Muscle layer of colon (tissue), 2 donors: Measurements from ENCODE around the gene ZKSCAN2.

ENCODE experiments used
- H3K27ac ChIP-seq: one replicate; pipeline ENCODE4 v1.7.0; 2013; ENCODE audit warnings: low read depth, mild to moderate bottlenecking, low read length, moderate library complexity
- H3K27me3 ChIP-seq, 2 donors: one replicate each; pipeline ENCODE4 v1.7.0; 2013; ENCODE audit warnings: low read length in 2 of 2, mild to moderate bottlenecking in 2 of 2; ENCODE audit not compliant: insufficient read depth in 2 of 2, control insufficient read depth in 1 of 2
- H3K36me3 ChIP-seq: one replicate; pipeline ENCODE4 v1.7.0; 2013; ENCODE audit warnings: mild to moderate bottlenecking, low read length; ENCODE audit not compliant: insufficient read depth
- H3K4me1 ChIP-seq: one replicate; pipeline ENCODE4 v1.7.0; 2013; ENCODE audit warnings: mild to moderate bottlenecking, low read length; ENCODE audit not compliant: insufficient read depth
- H3K4me3 ChIP-seq, 2 donors: one replicate each; pipeline ENCODE4 v1.7.0; 2013; ENCODE audit warnings: low read length in 2 of 2, low read depth in 1 of 2, mild to moderate bottlenecking in 1 of 2, moderate library complexity in 1 of 2
- H3K9ac ChIP-seq: one replicate; pipeline ENCODE4 v1.7.0; 2013; ENCODE audit warnings: low read length
- H3K9me3 ChIP-seq: one replicate; pipeline ENCODE4 v1.7.0; 2013; ENCODE audit warnings: mild to moderate bottlenecking, low read length
- donor health status: abdominal sarcoma.
- donor health status: Adenocarcinoma of cecum.

ZKSCAN2 gene

GRCh38 chr16:25264597-25264996 is 7.0 kb upstream of the ZKSCAN2 start:
- Histone ChIP-seq H3K27me3 (no peaks in the 10 kb centered on the region), H3K9me3 (no peaks in the 10 kb centered on the region), H3K4me1 (no peaks in the 10 kb centered on the region), H3K36me3 (no peaks in the 10 kb centered on the region), H3K4me3 (no peak overlapping the region), H3K9ac (no peak overlapping the region), H3K27ac (no peak overlapping the region)

GRCh38 chr16:25260416-25260815 is 2.8 kb upstream of the ZKSCAN2 start:
- no peak overlapping the region for H3K27ac ChIP-seq
- peaks cover 18% of the 10 kb centered on the region for H3K4me1 ChIP-seq

GRCh38 chr16:25258861-25259179 is 1.2 kb upstream of the ZKSCAN2 start:
- no peak overlapping the region for H3K27ac ChIP-seq
- peaks cover 21% of the 10 kb centered on the region for H3K4me1 ChIP-seq
- peak overlapping the region; percentile 39 to 60 for H3K4me3 ChIP-seq
- H3K9ac ChIP-seq: peak overlapping the region; percentile 4
- peaks cover 8% of the 10 kb centered on the region for H3K36me3 ChIP-seq
- no peaks in the 10 kb centered on the region for H3K9me3 ChIP-seq
- no peaks in the 10 kb centered on the region for H3K27me3 ChIP-seq

More at GRCh38 chr16:25260416-25260815, 2.8 kb upstream of the ZKSCAN2 start:
- Histone ChIP-seq H3K27me3 (no peaks in the 10 kb centered on the region), H3K4me3 (no peak overlapping the region), H3K9me3 (no peaks in the 10 kb centered on the region), H3K9ac (no peak overlapping the region), H3K36me3 (no peaks in the 10 kb centered on the region)

- Histone ChIP-seq H3K9ac (peak overlapping the region; percentile 4), H3K4me3 (peak overlapping the region; percentile 39 to 60), H3K36me3 (peaks cover 13% of the 10 kb centered on the region), H3K27ac (peak overlapping the region; percentile 79), H3K9me3 (no peaks in the 10 kb centered on the region), H3K4me1 (peaks cover 21% of the 10 kb centered on the region), H3K27me3 (no peaks in the 10 kb centered on the region)
These were observed 563 bp upstream of the ZKSCAN2 start for GRCh38 chr16:25257956-25258860.

GRCh38 chr16:25256695-25257469 is 763 bp downstream of the ZKSCAN2 start:
- peaks cover 27% of the 10 kb centered on the region for H3K36me3 ChIP-seq
- peaks cover 21% of the 10 kb centered on the region for H3K4me1 ChIP-seq
- peak overlapping the region; percentile 39 to 84 for H3K4me3 ChIP-seq
- H3K27ac ChIP-seq: peak overlapping the region; percentile 95
- H3K27me3 ChIP-seq: no peaks in the 10 kb centered on the region
- no peaks in the 10 kb centered on the region for H3K9me3 ChIP-seq
- H3K9ac ChIP-seq: peak overlapping the region; percentile 41

- H3K9ac ChIP-seq: no peak overlapping the region
- H3K9me3 ChIP-seq: no peaks in the 10 kb centered on the region
- H3K27me3 ChIP-seq: no peaks in the 10 kb centered on the region
- no peak overlapping the region for H3K4me3 ChIP-seq
- H3K27ac ChIP-seq: no peak overlapping the region
- H3K36me3 ChIP-seq: peaks cover 36% of the 10 kb centered on the region
- H3K4me1 ChIP-seq: peaks cover 12% of the 10 kb centered on the region
These were observed 4.3 kb downstream of the ZKSCAN2 start for GRCh38 chr16:25253322-25253721.

GRCh38 chr16:25250467-25250866 is 7.2 kb downstream of the ZKSCAN2 start:
- no peak overlapping the region for H3K9ac ChIP-seq
- H3K36me3 ChIP-seq: peaks cover 55% of the 10 kb centered on the region
- H3K27ac ChIP-seq: no peak overlapping the region
- H3K4me1 ChIP-seq: peaks cover 3% of the 10 kb centered on the region
- H3K4me3 ChIP-seq: no peak overlapping the region
- H3K27me3 ChIP-seq: no peaks in the 10 kb centered on the region
- no peaks in the 10 kb centered on the region for H3K9me3 ChIP-seq

GRCh38 chr16:25235991-25236390 is 21.7 kb downstream of the ZKSCAN2 start:
- Histone ChIP-seq H3K9me3 (no peaks in the 10 kb centered on the region), H3K27ac (no peak overlapping the region), H3K27me3 (no peaks in the 10 kb centered on the region), H3K4me1 (no peaks in the 10 kb centered on the region), H3K36me3 (peaks cover 9% of the 10 kb centered on the region), H3K4me3 (no peak overlapping the region), H3K9ac (no peak overlapping the region)

- Histone ChIP-seq H3K4me1 (no peaks in the 10 kb centered on the region), H3K36me3 (no peaks in the 10 kb centered on the region), H3K9me3 (no peaks in the 10 kb centered on the region), H3K27me3 (no peaks in the 10 kb centered on the region), H3K4me3 (no peak overlapping the region), H3K9ac (no peak overlapping the region), H3K27ac (no peak overlapping the region)
These were observed 29.3 kb downstream of the ZKSCAN2 start for GRCh38 chr16:25228372-25228771.

GRCh38 chr16:25224731-25225319 is 32.8 kb downstream of the ZKSCAN2 start:
- H3K27me3 ChIP-seq: no peaks in the 10 kb centered on the region
- H3K4me3 ChIP-seq: no peak overlapping the region
- H3K4me1 ChIP-seq: no peaks in the 10 kb centered on the region
- H3K27ac ChIP-seq: no peak overlapping the region
- H3K9ac ChIP-seq: no peak overlapping the region
- no peaks in the 10 kb centered on the region for H3K36me3 ChIP-seq
- H3K9me3 ChIP-seq: no peaks in the 10 kb centered on the region

GRCh38 chr16:25223964-25224363 is 33.7 kb downstream of the ZKSCAN2 start:
- Histone ChIP-seq H3K27ac (no peak overlapping the region), H3K36me3 (no peaks in the 10 kb centered on the region), H3K27me3 (no peaks in the 10 kb centered on the region), H3K9me3 (no peaks in the 10 kb centered on the region), H3K4me3 (no peak overlapping the region), H3K4me1 (no peaks in the 10 kb centered on the region), H3K9ac (no peak overlapping the region)
